Measurements from ENCODE around the gene CNKSR1.

Gene CNKSR1

DNA sequence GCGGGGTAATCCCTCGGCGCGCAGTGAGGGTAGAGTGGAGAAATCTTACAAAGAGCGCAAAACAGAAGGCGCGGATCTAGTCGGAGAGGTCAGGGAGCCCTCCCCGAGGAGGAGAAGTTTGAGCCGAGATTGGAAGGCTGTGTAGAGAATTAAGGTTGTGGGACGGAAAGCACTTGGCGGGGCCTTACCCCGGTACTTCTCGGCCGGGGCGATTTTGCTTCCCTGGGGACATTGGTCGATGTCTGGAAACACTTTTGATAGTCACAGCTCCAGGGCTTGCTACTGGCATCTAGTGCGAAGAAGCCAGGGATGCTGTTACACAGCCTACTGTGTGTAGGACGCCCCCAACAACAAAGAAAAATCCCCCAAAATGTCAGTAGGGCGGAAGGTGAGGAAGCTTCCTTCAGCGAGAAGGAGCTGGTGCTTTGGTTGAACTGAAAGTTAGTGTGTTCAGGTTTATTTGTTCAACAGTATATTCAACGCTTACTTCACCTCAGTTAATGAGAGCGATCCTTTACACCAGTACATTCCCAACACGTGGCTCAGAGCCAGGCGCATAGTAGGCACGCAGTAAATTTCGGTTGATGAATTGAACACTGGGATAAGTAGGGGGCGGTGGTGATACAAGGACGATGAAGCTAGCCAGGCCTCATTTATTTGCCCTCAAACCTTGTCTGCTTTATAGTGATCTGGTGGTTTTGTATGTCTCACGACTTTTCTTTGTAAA, 57.5 kb downstream of the CNKSR1 start:
- DNase-seq: peak; percentile 10

DNA sequence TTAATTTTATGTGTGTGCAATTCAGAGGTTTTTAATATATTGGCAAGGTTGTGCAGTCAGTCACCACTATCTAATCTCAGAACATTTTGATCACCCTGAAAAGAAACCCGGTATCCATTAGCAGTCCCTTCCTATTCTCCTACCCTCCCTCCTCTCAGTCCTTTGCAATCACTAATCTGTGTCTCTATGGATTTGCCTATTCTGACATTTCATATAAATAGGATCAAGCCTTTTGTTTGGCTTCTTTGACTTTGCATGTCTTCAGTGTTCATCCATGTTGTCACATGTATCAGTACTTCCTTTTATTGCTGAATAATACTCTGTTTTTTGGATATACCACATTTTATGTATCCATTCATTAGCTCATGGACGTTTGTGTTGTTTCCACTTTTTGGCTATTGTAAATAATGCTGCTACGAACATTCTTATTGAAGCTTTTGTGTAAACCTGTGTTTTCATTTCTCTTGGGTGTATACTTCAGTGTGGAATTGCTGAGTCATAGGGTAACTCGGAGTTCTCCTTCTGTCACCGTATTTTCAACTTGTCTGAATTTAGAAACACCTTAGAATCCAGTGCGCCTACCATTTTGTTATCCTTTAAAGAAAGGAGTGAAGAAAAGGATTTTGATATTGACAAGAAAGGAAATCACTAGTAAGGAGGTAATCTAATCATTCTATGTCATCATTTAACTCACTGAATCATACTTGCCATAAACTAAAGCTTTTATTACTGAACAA, 60.1 kb downstream of the CNKSR1 start:
- peak; percentile 12 for DNase-seq
